ENCODE measurements around the gene GLOD4. TPM values are rescaled to one million over a fixed set of nuclear protein-coding genes. Genes with fewer than 3 reads are reported as not detected.

The GLOD4 gene
- total and polyA plus RNA-seq, 8 donors: 6.4 to 213 (median 86.6) TPM

DNA sequence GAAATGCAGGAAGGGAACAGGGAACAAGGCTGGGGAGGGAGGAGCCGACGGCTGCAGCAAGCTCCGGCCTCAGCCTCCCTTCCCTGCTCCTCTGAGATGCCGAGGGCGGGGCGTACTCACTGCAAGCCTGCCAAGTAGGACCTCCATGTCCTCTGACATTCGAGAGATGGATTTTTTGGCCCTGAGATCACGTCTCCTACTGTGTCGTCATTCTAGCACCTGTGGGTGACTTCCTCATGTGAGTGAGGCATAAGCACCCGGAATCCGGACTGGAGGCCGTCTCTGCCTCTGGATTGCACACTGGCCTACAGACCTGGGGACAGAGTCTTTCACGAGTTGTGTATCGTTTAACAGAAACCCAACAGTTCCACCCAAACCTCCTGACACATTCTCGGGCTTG is 14.5 kb upstream of the GLOD4 start:
- H3K4me1 ChIP-seq: peaks cover 11 to 30% (median 20%) of the 10 kb centered on the region in 4 donors
- DNase-seq: no peak
- peaks cover 8 to 48% (median 28%) of the 10 kb centered on the region in 4 donors for H3K36me3 ChIP-seq
- H3K9me3 ChIP-seq: no peaks in the 10 kb centered on the region
- peak overlapping the region in 2 of 5 donors; percentile 35 to 40 for H3K27ac ChIP-seq
- no peak for TF ChIP-seq POLR2AphosphoS5 (IDR thresholded peaks at IDR 0.05)
- TF ChIP-seq EP300 (IDR thresholded peaks at IDR 0.05): no peak
- TF ChIP-seq POLR2A (IDR thresholded peaks at IDR 0.05): no peak
- TF ChIP-seq, protein P1, sequence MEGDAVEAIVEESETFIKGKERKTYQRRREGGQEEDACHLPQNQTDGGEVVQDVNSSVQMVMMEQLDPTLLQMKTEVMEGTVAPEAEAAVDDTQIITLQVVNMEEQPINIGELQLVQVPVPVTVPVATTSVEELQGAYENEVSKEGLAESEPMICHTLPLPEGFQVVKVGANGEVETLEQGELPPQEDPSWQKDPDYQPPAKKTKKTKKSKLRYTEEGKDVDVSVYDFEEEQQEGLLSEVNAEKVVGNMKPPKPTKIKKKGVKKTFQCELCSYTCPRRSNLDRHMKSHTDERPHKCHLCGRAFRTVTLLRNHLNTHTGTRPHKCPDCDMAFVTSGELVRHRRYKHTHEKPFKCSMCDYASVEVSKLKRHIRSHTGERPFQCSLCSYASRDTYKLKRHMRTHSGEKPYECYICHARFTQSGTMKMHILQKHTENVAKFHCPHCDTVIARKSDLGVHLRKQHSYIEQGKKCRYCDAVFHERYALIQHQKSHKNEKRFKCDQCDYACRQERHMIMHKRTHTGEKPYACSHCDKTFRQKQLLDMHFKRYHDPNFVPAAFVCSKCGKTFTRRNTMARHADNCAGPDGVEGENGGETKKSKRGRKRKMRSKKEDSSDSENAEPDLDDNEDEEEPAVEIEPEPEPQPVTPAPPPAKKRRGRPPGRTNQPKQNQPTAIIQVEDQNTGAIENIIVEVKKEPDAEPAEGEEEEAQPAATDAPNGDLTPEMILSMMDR (IDR thresholded peaks at IDR 0.05): no peak
- WGBS, 5 donors: 78 to 85% (median 85%) methylated on average over 15 of the region's 15 CpGs
- intact Hi-C loops (cut with DNase I; ENCODE audit: low total_unique reads): no loop called here
- no peak overlapping the region for H3K4me3 ChIP-seq
- H3K27me3 ChIP-seq: no peaks in the 10 kb centered on the region

DNA sequence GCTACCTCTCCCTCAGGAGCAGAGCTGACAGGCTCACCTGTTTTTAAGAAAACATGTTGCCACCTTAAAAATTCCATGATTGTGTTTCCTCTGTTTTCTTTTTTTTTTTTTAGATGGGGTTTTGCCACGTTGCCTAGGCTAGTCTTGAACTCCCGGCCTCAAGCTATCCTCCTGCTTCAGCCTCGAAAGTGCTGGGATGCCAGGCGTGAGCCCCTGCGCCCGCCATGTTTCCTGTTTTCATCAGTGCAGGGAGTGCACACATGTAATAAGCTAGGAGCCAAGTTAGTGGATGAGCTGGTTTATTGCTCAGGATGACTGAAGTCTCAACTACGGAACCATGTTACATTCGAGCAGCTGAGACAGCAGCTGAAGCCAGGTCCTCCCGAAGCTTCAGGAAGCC is 13.6 kb upstream of the GLOD4 start:
- TF ChIP-seq, protein P1 (IDR thresholded peaks at IDR 0.05): no peak
- TF ChIP-seq POLR2A (IDR thresholded peaks at IDR 0.05) (no peak), EP300 (IDR thresholded peaks at IDR 0.05) (no peak), POLR2AphosphoS5 (IDR thresholded peaks at IDR 0.05) (no peak)
- intact Hi-C loops (cut with DNase I; ENCODE audit: low total_unique reads): loop anchor here (2.0 kb wide), 1 partner anchor 187 kb away; no protein-coding TSS in a partner anchor
- Histone ChIP-seq H3K4me3 (no peak overlapping the region), H3K36me3 (peaks cover 9 to 48% (median 33%) of the 10 kb centered on the region in 4 donors), H3K27ac (peak overlapping the region in 4 of 5 donors; percentile 67 to 85 (median 72)), H3K27me3 (no peaks in the 10 kb centered on the region), H3K9me3 (no peaks in the 10 kb centered on the region), H3K4me1 (peaks cover 11 to 34% (median 20%) of the 10 kb centered on the region in 4 donors)
- 78 to 89% (median 82%) methylated on average over 9 of the region's 9 CpGs for WGBS, 5 donors
- DNase-seq: no peak

DNA sequence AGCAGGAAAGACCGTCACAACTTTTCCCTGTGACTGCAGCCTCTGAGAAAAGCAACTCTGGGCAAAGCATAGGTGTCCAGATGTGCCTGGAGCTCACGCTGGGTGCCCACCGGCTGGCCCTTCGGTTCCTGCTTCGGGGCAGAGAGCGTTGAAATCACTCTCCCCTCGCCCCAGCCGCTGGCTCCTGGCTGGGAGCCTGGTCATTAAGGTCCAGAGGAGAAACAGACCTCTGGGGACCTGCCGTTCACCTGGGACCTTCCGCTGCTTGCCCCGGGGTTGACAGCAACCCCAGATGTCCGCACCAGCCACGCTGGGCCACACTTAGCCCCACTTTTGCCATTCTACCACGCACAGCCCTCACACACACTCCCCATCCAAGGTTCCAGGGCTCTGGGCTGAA is 13.2 kb upstream of the GLOD4 start:
- Histone ChIP-seq H3K4me3 (peak overlapping the region; percentile 19 to 39 (median 29)), H3K36me3 (peaks cover 9 to 45% (median 30%) of the 10 kb centered on the region in 4 donors), H3K27ac (peak overlapping the region; percentile 53 to 85 (median 67)), H3K9me3 (no peaks in the 10 kb centered on the region), H3K4me1 (peaks cover 11 to 36% (median 20%) of the 10 kb centered on the region in 4 donors), H3K27me3 (no peaks in the 10 kb centered on the region)
- TF ChIP-seq, protein P1 (IDR thresholded peaks at IDR 0.05): no peak
- TF ChIP-seq EP300 (IDR thresholded peaks at IDR 0.05): peak; percentile 2
- 52 to 70% (median 61%) methylated on average over 14 of the region's 14 CpGs for WGBS, 5 donors
- DNase-seq: no peak
- intact Hi-C loops (cut with DNase I; ENCODE audit: low total_unique reads): loop anchor here (2.0 kb wide), 1 partner anchor 188 kb away; no protein-coding TSS in a partner anchor

DNA sequence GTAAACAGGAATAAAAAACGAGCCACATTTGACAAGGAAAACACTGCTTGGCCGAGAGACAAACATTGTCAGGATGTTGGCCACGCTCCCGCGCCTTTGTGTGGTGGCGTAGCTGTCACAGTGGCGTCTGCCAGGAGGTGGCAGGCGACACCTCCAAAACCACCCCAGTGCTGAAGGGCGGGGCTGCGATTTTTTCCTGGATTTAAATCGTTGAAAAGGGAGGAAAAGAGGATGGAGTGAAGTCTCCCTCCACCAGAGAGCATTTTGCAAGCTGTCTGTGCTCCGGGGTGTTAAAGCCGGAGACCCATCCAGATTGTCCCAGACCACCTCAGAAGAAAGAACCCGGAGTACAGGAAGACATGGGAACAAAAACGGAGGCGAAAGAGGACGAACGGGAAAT is 12.8 kb upstream of the GLOD4 start:
- Histone ChIP-seq H3K9me3 (no peaks in the 10 kb centered on the region), H3K4me3 (peak overlapping the region; percentile 19 to 39 (median 29)), H3K27ac (peak overlapping the region; percentile 53 to 85 (median 67)), H3K36me3 (peaks cover 9 to 45% (median 30%) of the 10 kb centered on the region in 4 donors), H3K4me1 (peaks cover 11 to 39% (median 22%) of the 10 kb centered on the region in 4 donors), H3K27me3 (no peaks in the 10 kb centered on the region)
- intact Hi-C loops (cut with DNase I; ENCODE audit: low total_unique reads): loop anchor here (2.0 kb wide), 1 partner anchor 188 kb away; no protein-coding TSS in a partner anchor
- TF ChIP-seq, protein P1 (IDR thresholded peaks at IDR 0.05): peak in 6 of 7 experiments; percentile 40 to 93 (median 78)
- TF ChIP-seq POLR2AphosphoS5 (IDR thresholded peaks at IDR 0.05): peak; percentile 22 to 83 (median 62)
- no peak for TF ChIP-seq EP300 (IDR thresholded peaks at IDR 0.05)
- TF ChIP-seq POLR2A (IDR thresholded peaks at IDR 0.05): no peak
- WGBS, 5 donors: 4 to 18% (median 10%) methylated on average over 18 of the region's 18 CpGs
- peak; percentile 92 for DNase-seq
